GM12878 (cell line): ENCODE results near the gene SNW1. TPM values are rescaled to one million over a fixed set of nuclear protein-coding genes. Genes with fewer than 3 reads are reported as not detected.
A peak's percentile ranks its signal among the peaks of the same experiment; 100 is the strongest.

Experiments used
- ATF3 ChIP-seq: IDR thresholded peaks from 2 replicates; pipeline ENCODE4 v1.6.1; 2011; ENCODE audit warnings: low read depth, mild to moderate bottlenecking, low read length, moderate library complexity, borderline replicate concordance; ENCODE audit errors: extremely low read depth
- DPF2 ChIP-seq: fragments of 450-650 bp; IDR thresholded peaks from 2 replicates; pipeline ENCODE4 v1.6.1; 2017; ENCODE audit warnings: mild to moderate bottlenecking
- HDAC6 ChIP-seq: fragments of 200-600 bp; sonication (generic); IDR thresholded peaks from one replicate; pipeline ENCODE4 v1.8.0; 2017; ENCODE audit warnings: antibody characterized with exemption; ENCODE audit not compliant: unreplicated experiment
- IKZF1 ChIP-seq: fragments of 450-650 bp; conservative IDR thresholded peaks from 2 replicates; pipeline ENCODE4 v1.6.1; 2017; ENCODE audit warnings: antibody characterized with exemption, mild to moderate bottlenecking
- MTA2 ChIP-seq: fragments of 450-650 bp; IDR thresholded peaks from 2 replicates; pipeline ENCODE4 v1.6.1; 2016; ENCODE audit warnings: low read depth, mild to moderate bottlenecking, moderate library complexity
- MXI1 ChIP-seq: fragments of 150-350 bp; IDR thresholded peaks from 2 replicates; pipeline ENCODE4 v1.6.1; 2011; ENCODE audit warnings: low read depth, mild to moderate bottlenecking, inconsistent platforms, low read length, improper control_type of control experiment
- NBN ChIP-seq: fragments of 450-650 bp; IDR thresholded peaks from 2 replicates; pipeline ENCODE4 v1.6.1; 2016
- POLR2AphosphoS2 ChIP-seq: IDR thresholded peaks from 2 replicates; pipeline ENCODE4 v1.6.1; 2011; ENCODE audit warnings: low read depth, mild to moderate bottlenecking, low read length, improper control_type of control experiment, moderate library complexity
- POU2F2 ChIP-seq: IDR thresholded peaks from 3 replicates; pipeline ENCODE4 v1.6.1; 2011; ENCODE audit warnings: low read depth, mild to moderate bottlenecking, low read length, borderline replicate concordance
- WRNIP1 ChIP-seq: IDR thresholded peaks from 2 replicates; pipeline ENCODE4 v1.6.1; 2011; ENCODE audit warnings: low read depth, low read length, improper control_type of control experiment, borderline replicate concordance
- YY1 ChIP-seq: IDR thresholded peaks from 2 replicates; pipeline ENCODE4 v1.6.1; 2011; ENCODE audit warnings: low read depth, mild to moderate bottlenecking, low read length
- ZNF207 ChIP-seq: fragments of 450-650 bp; IDR thresholded peaks from 2 replicates; pipeline ENCODE4 v1.6.1; 2014; ENCODE audit warnings: antibody characterized with exemption, mild to moderate bottlenecking, borderline replicate concordance
- ZNF217 ChIP-seq: fragments of 450-650 bp; IDR thresholded peaks from 2 replicates; pipeline ENCODE4 v1.6.1; 2017; ENCODE audit warnings: antibody characterized with exemption, mild to moderate bottlenecking
- ZNF622 ChIP-seq: fragments of 450-650 bp; IDR thresholded peaks from 2 replicates; pipeline ENCODE4 v1.6.1; 2017; ENCODE audit warnings: mild to moderate bottlenecking, inconsistent platforms
- polyA plus RNA-seq, 11 experiments: library from polyadenylated mRNA; depleted of rRNA in 4 of 11; unstranded in 6 of 11; stranded (reverse) in 5 of 11; fragments of >200 nt; fragmentation: Nextera tagmentation in 4 of 11; fragmentation: Illumina TruSeq in 1 of 11; extraction: Ambion mirVana in 4 of 11; extraction: Trizol in 1 of 11; gene quantifications; 1 replicate in 1 of 11; 2 replicates in 10 of 11; pipeline versions ENCODE4 v1.2.1 to v1.2.3, GENCODE V29; 2011 to 2016; ENCODE audit warnings: inconsistent platforms in 2 of 11, missing spikeins in 2 of 11, low read depth in 1 of 11
- total RNA-seq, 4 experiments: library from RNA; depleted of rRNA in 3 of 4; stranded (reverse); fragments of >200 nt in 3 of 4; fragmentation: Illumina TruSeq in 1 of 4; extraction: Trizol in 1 of 4; gene quantifications; 2 replicates each; pipeline versions ENCODE4 v1.2.1 to v1.2.3, GENCODE V29; 2013 to 2021
- TF ChIP-seq, protein P1 (sequence below): fragments of 450-650 bp; formaldehyde crosslinking; IDR thresholded peaks from 2 replicates; pipeline ENCODE4 v1.4.0; 2022; ENCODE audit warnings: mild to moderate bottlenecking, moderate library complexity
- TF ChIP-seq, protein P2 (sequence below): fragments of 450-650 bp; IDR thresholded peaks from 2 replicates; pipeline ENCODE4 v1.6.1; 2017; ENCODE audit warnings: mild to moderate bottlenecking, moderate library complexity
- TF ChIP-seq, protein P3 (sequence below): fragments of 450-650 bp; IDR thresholded peaks from 2 replicates; pipeline ENCODE4 v1.6.1; 2017; ENCODE audit warnings: mild to moderate bottlenecking

The SNW1 gene
- total and polyA plus RNA-seq, 10 of the 15 experiments (the other 5 are each of a cell fraction or from before 2014, with no cell fraction given) = 56.6 to 109 (median 75.7) TPM

DNA sequence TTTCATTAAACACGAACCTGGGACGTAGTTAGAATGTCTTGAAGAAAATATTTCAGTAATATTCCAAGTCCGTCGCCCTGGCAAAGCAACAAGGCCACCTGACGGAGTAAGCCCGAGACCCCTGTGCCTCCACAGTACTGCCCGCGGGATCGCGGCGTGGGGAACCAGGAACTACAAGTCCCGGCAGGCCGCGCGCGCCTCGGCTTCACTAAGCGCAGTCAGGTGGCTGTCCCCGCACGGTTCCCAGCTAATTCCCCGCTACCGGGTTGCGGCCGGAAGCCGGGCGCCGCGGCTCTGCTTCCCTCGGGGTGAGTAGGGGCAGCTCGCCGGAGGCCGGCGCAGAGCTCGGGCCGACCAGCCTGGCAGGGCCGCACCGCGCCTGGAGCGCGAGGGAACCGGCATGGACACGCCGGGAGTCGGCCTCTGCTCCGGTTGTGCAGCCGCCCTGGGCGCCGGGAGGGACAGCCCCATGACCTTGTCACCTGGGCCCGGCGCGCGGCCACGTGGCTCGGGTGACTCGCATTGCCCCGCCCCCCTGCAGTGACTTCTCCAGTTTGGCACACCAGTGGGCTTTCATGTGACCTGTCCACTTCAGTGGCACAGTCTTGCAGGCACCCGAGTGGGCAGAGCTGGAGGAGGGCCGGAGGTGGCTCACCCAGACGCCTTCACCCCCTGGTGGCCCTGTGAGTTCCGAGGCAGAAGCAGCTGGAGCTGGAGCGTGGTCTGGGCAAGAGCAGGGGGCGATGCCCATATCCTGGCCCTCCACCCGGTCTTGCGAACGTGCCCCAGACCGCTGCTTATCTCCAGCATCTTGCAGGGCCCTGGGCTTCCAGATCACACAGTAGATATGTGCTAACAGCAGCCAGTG, 39.1 kb upstream of the SNW1 start, which contains the start of gene ADCK1 (continued):
- TF ChIP-seq, protein P1, sequence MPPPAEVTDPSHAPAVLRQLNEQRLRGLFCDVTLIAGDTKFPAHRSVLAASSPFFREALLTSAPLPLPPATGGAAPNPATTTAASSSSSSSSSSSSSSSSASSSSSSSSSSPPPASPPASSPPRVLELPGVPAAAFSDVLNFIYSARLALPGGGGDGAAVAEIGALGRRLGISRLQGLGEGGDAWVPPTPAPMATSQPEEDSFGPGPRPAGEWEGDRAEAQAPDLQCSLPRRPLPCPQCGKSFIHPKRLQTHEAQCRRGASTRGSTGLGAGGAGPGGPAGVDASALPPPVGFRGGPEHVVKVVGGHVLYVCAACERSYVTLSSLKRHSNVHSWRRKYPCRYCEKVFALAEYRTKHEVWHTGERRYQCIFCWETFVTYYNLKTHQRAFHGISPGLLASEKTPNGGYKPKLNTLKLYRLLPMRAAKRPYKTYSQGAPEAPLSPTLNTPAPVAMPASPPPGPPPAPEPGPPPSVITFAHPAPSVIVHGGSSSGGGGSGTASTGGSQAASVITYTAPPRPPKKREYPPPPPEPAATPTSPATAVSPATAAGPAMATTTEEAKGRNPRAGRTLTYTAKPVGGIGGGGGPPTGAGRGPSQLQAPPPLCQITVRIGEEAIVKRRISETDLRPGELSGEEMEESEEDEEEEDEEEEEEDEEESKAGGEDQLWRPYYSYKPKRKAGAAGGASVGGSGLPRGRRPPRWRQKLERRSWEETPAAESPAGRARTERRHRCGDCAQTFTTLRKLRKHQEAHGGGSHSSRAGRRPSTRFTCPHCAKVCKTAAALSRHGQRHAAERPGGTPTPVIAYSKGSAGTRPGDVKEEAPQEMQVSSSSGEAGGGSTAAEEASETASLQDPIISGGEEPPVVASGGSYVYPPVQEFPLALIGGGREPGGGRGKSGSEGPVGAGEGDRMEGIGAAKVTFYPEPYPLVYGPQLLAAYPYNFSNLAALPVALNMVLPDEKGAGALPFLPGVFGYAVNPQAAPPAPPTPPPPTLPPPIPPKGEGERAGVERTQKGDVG = no peak
- no peak for TF ChIP-seq MTA2
- peak; percentile 99 for TF ChIP-seq IKZF1
- TF ChIP-seq YY1 = peak; percentile 9; the same call in 1 of the 2 replicates
- no peak for TF ChIP-seq POLR2AphosphoS2
- no peak for TF ChIP-seq WRNIP1
- peak; percentile 85 for TF ChIP-seq DPF2
- TF ChIP-seq NBN = no peak
- TF ChIP-seq ATF3 = peak; percentile 78
- no peak for TF ChIP-seq ZNF207
- TF ChIP-seq ZNF217 = no peak
- TF ChIP-seq ZNF622 = no peak
- TF ChIP-seq, protein P2, sequence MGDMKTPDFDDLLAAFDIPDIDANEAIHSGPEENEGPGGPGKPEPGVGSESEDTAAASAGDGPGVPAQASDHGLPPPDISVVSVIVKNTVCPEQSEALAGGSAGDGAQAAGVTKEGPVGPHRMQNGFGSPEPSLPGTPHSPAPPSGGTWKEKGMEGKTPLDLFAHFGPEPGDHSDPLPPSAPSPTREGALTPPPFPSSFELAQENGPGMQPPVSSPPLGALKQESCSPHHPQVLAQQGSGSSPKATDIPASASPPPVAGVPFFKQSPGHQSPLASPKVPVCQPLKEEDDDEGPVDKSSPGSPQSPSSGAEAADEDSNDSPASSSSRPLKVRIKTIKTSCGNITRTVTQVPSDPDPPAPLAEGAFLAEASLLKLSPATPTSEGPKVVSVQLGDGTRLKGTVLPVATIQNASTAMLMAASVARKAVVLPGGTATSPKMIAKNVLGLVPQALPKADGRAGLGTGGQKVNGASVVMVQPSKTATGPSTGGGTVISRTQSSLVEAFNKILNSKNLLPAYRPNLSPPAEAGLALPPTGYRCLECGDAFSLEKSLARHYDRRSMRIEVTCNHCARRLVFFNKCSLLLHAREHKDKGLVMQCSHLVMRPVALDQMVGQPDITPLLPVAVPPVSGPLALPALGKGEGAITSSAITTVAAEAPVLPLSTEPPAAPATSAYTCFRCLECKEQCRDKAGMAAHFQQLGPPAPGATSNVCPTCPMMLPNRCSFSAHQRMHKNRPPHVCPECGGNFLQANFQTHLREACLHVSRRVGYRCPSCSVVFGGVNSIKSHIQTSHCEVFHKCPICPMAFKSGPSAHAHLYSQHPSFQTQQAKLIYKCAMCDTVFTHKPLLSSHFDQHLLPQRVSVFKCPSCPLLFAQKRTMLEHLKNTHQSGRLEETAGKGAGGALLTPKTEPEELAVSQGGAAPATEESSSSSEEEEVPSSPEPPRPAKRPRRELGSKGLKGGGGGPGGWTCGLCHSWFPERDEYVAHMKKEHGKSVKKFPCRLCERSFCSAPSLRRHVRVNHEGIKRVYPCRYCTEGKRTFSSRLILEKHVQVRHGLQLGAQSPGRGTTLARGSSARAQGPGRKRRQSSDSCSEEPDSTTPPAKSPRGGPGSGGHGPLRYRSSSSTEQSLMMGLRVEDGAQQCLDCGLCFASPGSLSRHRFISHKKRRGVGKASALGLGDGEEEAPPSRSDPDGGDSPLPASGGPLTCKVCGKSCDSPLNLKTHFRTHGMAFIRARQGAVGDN = peak; percentile 43; the same call in 1 of the 2 replicates
- TF ChIP-seq MXI1 = no peak; the same call in 1 of the 2 replicates
- TF ChIP-seq, protein P3, sequence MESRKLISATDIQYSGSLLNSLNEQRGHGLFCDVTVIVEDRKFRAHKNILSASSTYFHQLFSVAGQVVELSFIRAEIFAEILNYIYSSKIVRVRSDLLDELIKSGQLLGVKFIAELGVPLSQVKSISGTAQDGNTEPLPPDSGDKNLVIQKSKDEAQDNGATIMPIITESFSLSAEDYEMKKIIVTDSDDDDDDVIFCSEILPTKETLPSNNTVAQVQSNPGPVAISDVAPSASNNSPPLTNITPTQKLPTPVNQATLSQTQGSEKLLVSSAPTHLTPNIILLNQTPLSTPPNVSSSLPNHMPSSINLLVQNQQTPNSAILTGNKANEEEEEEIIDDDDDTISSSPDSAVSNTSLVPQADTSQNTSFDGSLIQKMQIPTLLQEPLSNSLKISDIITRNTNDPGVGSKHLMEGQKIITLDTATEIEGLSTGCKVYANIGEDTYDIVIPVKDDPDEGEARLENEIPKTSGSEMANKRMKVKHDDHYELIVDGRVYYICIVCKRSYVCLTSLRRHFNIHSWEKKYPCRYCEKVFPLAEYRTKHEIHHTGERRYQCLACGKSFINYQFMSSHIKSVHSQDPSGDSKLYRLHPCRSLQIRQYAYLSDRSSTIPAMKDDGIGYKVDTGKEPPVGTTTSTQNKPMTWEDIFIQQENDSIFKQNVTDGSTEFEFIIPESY = no peak
- peak; percentile 43 for TF ChIP-seq HDAC6
- TF ChIP-seq POU2F2 = no peak
